IMR-90 (cell line): ENCODE results near the gene DMD. TPM values are rescaled to one million over a fixed set of nuclear protein-coding genes. Genes with fewer than 3 reads are reported as not detected.

ENCODE experiments used
- microRNA-seq, 2 experiments: library from miRNA; stranded (forward) in 1 of 2; unstranded in 1 of 2; fragments of 10-50 nt in 1 of 2; fragments of <30 nt in 1 of 2; gene quantifications in 1 of 2; microRNA quantifications in 1 of 2; one replicate each; pipeline versions ENCODE3 to v1.1.0; 2013 to 2020; ENCODE audit not compliant: insufficient read depth in 1 of 2, insufficient read length in 1 of 2, unreplicated experiment in 1 of 2
- polyA plus RNA-seq, 3 experiments: library from polyadenylated mRNA; depleted of rRNA; stranded (reverse); fragments of >200 nt; gene quantifications; 2 replicates each; pipeline ENCODE4 v1.2.3, GENCODE V29; 2012; ENCODE audit warnings: low replicate concordance in 1 of 3
- small RNA-seq, 5 experiments: library from RNA; depleted of rRNA; stranded (forward); fragments of <200 nt; gene quantifications; one replicate each; pipeline ENCODE3, GENCODE V24; 2012
- total RNA-seq: library from RNA; depleted of rRNA; stranded (reverse); fragments of >200 nt; gene quantifications from 2 replicates; pipeline ENCODE4 v1.2.3, GENCODE V29; 2012

DMD gene
- total and polyA plus RNA-seq, 2 of the 4 experiments (the other 2 are of a cell fraction) = 6.6 to 11.8 TPM

Small RNA genes lying within 50 kb of the gene (microRNA-seq; reads per million reads assigned to microRNA genes)
- 0 to 1.1 reads per million in 2 experiments for gene MIR3915 (ENCODE audit: insufficient read depth in 1 of 2, insufficient read length in 1 of 2, unreplicated experiment in 1 of 2)
- gene MIR548F5 (ENCODE audit: insufficient read depth in 1 of 2, insufficient read length in 1 of 2, unreplicated experiment in 1 of 2) = 0 reads per million in 2 experiments
- gene RNA5SP501 (ENCODE audit: insufficient read depth, insufficient read length) = not detected
- not detected for gene RNU6-894P (ENCODE audit: insufficient read depth, insufficient read length)

Small RNA genes lying within 50 kb of the gene (small RNA-seq; reads per million reads assigned to genes)
- gene MIR3915 (0 to 0.81 (median 0) reads per million in 5 experiments), gene MIR548F5 (0 reads per million in 5 experiments), gene RNA5SP501 (0 reads per million in 5 experiments), gene RNU6-894P (0 reads per million in 5 experiments)
